Lung (tissue), 12 donors: ENCODE data around the gene DTNB. TPM values are rescaled to one million over a fixed set of nuclear protein-coding genes. Genes with fewer than 3 reads are reported as not detected.

Experiments used
- ATAC-seq: fragments of 200-7000 bp; cut with Tn5 transposase; one replicate; pipeline ENCODE4 v1.9.1; 2020; ENCODE audit warnings: moderate number of reproducible peaks; ENCODE audit not compliant: insufficient read depth, low FRiP score
- DNase-seq, 3 donors: peaks; one replicate each; pipeline ENCODE4 v3.0.0-alpha.2; 2013 to 2017
- H3K27ac ChIP-seq, 2 donors: one replicate each; pipeline ENCODE4 v1.5.1; 2013; ENCODE audit warnings: mild to moderate bottlenecking in 2 of 2, moderate library complexity in 2 of 2, control low read depth in 1 of 2, inconsistent platforms in 1 of 2, low read depth in 1 of 2, low read length in 1 of 2
- H3K27me3 ChIP-seq, 3 donors: one replicate each; pipeline ENCODE4 v1.5.1; 2013; ENCODE audit warnings: low read length in 2 of 3; ENCODE audit not compliant: control insufficient read depth in 3 of 3, insufficient read depth in 3 of 3
- H3K36me3 ChIP-seq, 4 donors: one replicate each; pipeline ENCODE4 v1.5.1; 2013; ENCODE audit warnings: low read length in 4 of 4, mild to moderate bottlenecking in 1 of 4, moderate library complexity in 1 of 4; ENCODE audit not compliant: control insufficient read depth in 4 of 4, insufficient read depth in 4 of 4
- H3K4me1 ChIP-seq, 5 donors: one replicate each; pipeline ENCODE4 v1.5.1; 2013; ENCODE audit warnings: low read length in 5 of 5, mild to moderate bottlenecking in 2 of 5, moderate library complexity in 1 of 5; ENCODE audit not compliant: control insufficient read depth in 5 of 5, insufficient read depth in 5 of 5
- H3K4me3 ChIP-seq: one replicate; pipeline ENCODE4 v1.5.1; 2013; ENCODE audit warnings: mild to moderate bottlenecking, control low read depth, moderate library complexity
- H3K9ac ChIP-seq, 2 donors: one replicate each; pipeline ENCODE4 v1.5.1; 2013; ENCODE audit warnings: low read length in 2 of 2, control low read depth in 1 of 2; ENCODE audit not compliant: insufficient read depth in 1 of 2
- H3K9me3 ChIP-seq, 4 donors: one replicate each; pipeline ENCODE4 v1.5.1; 2013; ENCODE audit warnings: low read length in 3 of 4, mild to moderate bottlenecking in 1 of 4, moderate library complexity in 1 of 4; ENCODE audit not compliant: control insufficient read depth in 4 of 4, insufficient read depth in 3 of 4
- WGBS, 2 donors: extraction: QIAGEN DNeasy Blood & Tissue Kit; methylation state at CpG; one replicate each; pipeline ENCODE4 v1.1.7; 2013; 5-methylcytosine and 5-hydroxymethylcytosine counted together
- polyA plus RNA-seq, 2 donors: library from polyadenylated mRNA; stranded (reverse); fragments of 200-250 nt; gene quantifications; one replicate each; pipeline ENCODE4 v1.2.1, GENCODE V29; 2013
- total RNA-seq, 2 donors: library from RNA; depleted of rRNA in 1 of 2; stranded (reverse); fragments of >200 nt in 1 of 2; gene quantifications; one replicate each; pipeline ENCODE4 v1.2.1, GENCODE V29; 2014 to 2021
- TF ChIP-seq, protein P1 (sequence below): IDR thresholded peaks from 2 replicates; pipeline ENCODE4 v1.5.1; 2012; ENCODE audit warnings: mild to moderate bottlenecking; ENCODE audit errors: control extremely low read depth, extremely low read depth
- donor health status: control.
- donor health status: control.
- donor health status: Bipolar disorder and iron deficiency.
- donor health status: healthy.
- donor health status: DM: yes; HTN: yes; CAD: no.

DTNB gene
- total and polyA plus RNA-seq, 4 donors, result 10.1 to 35.2 (median 20.4) TPM

DNA sequence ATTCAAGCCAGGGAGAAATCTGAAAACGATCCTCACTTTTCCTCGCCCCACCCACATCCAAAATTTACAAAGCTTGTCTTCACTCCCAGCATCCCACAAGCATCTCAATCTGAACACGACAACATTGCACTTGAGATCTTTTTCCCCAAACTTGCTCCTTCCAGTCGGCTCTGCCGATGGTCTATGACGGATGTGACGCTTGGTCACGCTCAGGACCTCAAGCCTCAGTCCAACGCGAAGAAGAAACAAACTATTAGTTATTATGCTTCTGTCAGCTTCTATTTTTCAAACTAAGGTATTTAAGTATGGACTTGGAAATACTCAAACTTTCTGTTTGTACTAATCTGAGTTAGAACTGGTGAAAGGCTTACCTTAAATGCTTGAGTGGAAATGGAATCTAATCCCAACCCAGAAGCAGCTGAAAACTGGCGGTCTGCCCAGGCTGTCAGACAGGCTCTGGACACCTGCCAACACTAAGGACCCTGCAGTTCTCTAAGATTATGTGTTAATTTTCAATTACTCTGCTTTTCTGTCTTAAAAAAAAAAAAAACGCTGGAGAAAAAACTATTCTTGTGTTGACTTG, 199.5 kb downstream of the DTNB start:
- H3K27ac ChIP-seq, result no peak overlapping the region
- ATAC-seq (no peak), DNase-seq (peak; percentile 83 to 91 (median 85))
- peaks cover 0 to 11% (median 4%) of the 10 kb centered on the region in 4 donors for H3K9me3 ChIP-seq
- TF ChIP-seq, protein P1, sequence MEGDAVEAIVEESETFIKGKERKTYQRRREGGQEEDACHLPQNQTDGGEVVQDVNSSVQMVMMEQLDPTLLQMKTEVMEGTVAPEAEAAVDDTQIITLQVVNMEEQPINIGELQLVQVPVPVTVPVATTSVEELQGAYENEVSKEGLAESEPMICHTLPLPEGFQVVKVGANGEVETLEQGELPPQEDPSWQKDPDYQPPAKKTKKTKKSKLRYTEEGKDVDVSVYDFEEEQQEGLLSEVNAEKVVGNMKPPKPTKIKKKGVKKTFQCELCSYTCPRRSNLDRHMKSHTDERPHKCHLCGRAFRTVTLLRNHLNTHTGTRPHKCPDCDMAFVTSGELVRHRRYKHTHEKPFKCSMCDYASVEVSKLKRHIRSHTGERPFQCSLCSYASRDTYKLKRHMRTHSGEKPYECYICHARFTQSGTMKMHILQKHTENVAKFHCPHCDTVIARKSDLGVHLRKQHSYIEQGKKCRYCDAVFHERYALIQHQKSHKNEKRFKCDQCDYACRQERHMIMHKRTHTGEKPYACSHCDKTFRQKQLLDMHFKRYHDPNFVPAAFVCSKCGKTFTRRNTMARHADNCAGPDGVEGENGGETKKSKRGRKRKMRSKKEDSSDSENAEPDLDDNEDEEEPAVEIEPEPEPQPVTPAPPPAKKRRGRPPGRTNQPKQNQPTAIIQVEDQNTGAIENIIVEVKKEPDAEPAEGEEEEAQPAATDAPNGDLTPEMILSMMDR, result no peak
- peaks cover 0 to 18% (median 6%) of the 10 kb centered on the region in 5 donors for H3K4me1 ChIP-seq
- WGBS, 2 donors, result 51 to 62% methylated on average over 12 of the region's 12 CpGs
- no peak overlapping the region for H3K4me3 ChIP-seq
- no peaks in the 10 kb centered on the region for H3K27me3 ChIP-seq
- H3K36me3 ChIP-seq, result peaks cover 0 to 7% (median 2%) of the 10 kb centered on the region in 4 donors
- no peak overlapping the region for H3K9ac ChIP-seq

DNA sequence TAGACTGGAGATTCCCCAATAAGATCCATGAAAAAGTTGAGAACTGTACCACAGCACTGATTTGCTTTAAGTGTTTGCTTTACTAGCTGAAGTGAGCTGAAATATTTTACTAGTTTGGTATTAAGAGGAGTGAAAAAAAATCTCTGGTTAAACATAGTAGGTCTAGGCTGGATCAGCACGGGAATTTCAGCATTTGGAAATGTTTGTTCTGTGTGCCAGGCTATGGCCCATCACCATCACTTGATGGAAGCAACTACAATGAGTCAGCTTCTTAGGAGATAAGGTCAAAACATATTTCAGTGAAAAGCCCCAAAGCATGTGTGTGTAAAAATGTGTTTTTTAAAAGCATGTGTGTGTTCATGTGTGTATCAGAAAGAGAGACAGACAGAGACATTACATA, 200.2 kb downstream of the DTNB start:
- peaks cover 0 to 18% (median 6%) of the 10 kb centered on the region in 5 donors for H3K4me1 ChIP-seq
- H3K4me3 ChIP-seq, result no peak overlapping the region
- WGBS, 2 donors, result 53 to 82% methylated on average over 1 of the region's 1 CpG
- TF ChIP-seq, protein P1, result no peak
- DNase-seq (peak in 2 of 3 donors; percentile 19 to 47), ATAC-seq (peak; percentile 62)
- H3K27me3 ChIP-seq, result no peaks in the 10 kb centered on the region
- H3K27ac ChIP-seq, result no peak overlapping the region
- H3K9me3 ChIP-seq, result peaks cover 0 to 11% (median 4%) of the 10 kb centered on the region in 4 donors
- peaks cover 0 to 4% (median under 1%) of the 10 kb centered on the region in 4 donors for H3K36me3 ChIP-seq
- no peak overlapping the region for H3K9ac ChIP-seq

DNA sequence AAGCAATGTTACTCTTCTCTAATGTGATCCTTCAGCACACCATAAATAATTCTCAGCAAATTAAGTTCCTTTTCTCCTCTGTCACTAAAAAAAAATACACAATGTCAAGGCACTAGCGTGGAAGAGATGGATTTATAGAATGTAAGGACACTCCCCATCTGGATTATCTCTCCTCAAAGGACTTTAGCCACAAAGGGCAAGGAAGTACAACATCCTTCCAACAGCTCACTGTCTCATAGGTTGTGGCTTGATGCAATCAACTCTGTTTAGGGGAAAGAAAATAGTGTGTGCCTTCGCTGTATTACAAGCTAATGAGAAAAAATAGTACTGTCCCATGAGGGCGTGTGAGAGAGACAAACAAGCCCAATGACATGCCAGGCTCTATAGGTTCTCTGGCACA, 202.6 kb downstream of the DTNB start:
- Histone ChIP-seq H3K27me3 (no peaks in the 10 kb centered on the region), H3K9me3 (peaks cover 0 to 9% (median 5%) of the 10 kb centered on the region in 4 donors), H3K36me3 (peaks cover 0 to 3% (median 0%) of the 10 kb centered on the region in 4 donors), H3K27ac (no peak overlapping the region), H3K4me1 (peaks cover 0 to 18% (median 6%) of the 10 kb centered on the region in 5 donors), H3K4me3 (no peak overlapping the region), H3K9ac (no peak overlapping the region)
- peak in 2 of 3 donors; percentile 25 to 42 for DNase-seq
- no peak for ATAC-seq
- WGBS, 2 donors, result 85 to 93% methylated on average over 3 of the region's 3 CpGs
- TF ChIP-seq, protein P1, result no peak
